NCI-H1436 treated with DMSO at 0.1 percent for 48 hours (cell line): ENCODE data around the gene CSTPP1.
"Not testable (repeated sequence)": the region's sequence is repeated elsewhere in the genome, so short reads cannot be mapped to it uniquely, and the experiment has no call there.

Experiments used
- DNase-seq: peaks from one replicate; lab custom pipeline; 2025; lab: John Stamatoyannopoulos, UW

CSTPP1 gene

GRCh38 chr11:46953093-46953492 lies 16.5 kb downstream of the CSTPP1 start:
- no peak for DNase-seq

DNA sequence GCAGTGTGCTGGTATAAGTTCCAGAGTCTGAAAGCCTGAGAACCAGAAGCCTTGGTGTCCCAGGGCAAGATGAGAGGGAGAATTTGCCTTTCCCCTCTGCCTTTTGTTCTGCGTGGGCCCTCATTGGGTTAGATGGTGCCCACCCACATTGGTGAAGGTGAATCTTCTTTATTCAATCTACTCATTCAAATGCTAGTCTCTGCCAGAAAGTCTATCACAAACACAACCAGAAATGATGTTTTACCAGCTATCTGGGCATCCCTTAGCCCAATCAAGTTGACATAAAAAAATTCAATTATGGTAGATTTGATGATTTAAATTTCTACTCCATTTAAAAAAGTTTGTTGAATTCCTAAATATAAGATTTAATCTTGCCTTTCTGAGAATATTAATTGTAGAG lies 22.2 kb downstream of the CSTPP1 start:
- DNase-seq: no peak

- DNase-seq: no peak
Observed at GRCh38 chr11:46961041-46961440, 24.5 kb downstream of the CSTPP1 start.

- DNase-seq: not testable (repeated sequence)
Observed at GRCh38 chr11:46961886-46962285, 25.3 kb downstream of the CSTPP1 start.

GRCh38 chr11:46963844-46964243 lies 27.3 kb downstream of the CSTPP1 start:
- no peak for DNase-seq

DNA sequence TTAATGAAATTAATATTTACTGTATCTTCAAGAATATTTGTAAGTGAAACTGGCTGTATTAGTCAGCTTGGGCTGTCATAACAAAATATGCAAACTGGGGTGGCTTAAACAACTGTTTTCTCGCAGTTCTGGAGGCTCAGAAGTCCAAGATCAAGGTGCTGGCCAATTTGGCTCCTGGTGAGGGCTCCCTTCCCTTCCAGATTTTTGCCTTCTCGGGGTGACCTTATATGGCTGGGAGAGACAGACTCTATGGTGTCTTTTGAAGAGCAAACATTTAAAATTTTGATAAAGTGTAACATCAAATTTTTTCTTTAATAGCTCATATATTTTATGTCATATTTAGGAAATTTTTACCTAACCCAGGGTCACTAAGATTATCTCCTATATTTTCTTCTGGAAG lies 30.2 kb downstream of the CSTPP1 start:
- no peak for DNase-seq

DNA sequence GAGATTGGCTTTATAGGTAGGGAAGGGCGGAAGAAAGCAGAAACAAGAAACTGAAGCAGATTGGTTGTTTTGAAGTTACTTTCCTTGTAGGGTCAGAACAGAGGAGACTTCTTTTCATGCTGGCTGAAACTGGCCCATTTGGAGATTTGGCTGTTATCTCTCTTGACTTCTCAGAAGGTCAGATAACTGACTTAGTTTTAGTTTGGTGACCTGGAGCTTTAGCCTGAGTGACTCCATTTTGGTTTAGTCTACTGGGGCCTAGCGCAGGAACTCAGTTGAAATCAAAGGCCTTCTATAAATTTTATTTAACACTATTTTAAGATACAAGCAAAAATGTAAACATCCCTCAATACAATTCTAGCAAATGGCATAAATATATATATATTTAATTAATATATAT lies 31.4 kb downstream of the CSTPP1 start:
- no peak for DNase-seq

DNA sequence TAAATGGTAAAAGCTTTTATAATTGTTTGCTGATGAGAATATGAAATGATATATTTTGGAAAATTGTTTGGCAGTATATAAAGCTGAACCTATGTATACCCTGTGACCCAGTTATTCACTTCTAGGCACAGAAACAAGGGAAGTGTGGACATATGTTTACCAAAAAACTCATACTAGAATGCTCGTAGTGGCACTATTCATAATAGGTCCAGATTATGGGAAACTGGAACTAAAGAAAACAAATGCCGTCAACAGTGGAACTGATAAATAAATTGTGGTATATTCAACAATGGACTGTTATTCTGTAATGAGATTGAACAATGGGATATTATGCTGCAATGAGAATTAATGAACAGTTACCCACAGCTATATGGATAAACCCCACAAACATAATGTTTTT lies 32.8 kb downstream of the CSTPP1 start:
- no peak for DNase-seq

DNA sequence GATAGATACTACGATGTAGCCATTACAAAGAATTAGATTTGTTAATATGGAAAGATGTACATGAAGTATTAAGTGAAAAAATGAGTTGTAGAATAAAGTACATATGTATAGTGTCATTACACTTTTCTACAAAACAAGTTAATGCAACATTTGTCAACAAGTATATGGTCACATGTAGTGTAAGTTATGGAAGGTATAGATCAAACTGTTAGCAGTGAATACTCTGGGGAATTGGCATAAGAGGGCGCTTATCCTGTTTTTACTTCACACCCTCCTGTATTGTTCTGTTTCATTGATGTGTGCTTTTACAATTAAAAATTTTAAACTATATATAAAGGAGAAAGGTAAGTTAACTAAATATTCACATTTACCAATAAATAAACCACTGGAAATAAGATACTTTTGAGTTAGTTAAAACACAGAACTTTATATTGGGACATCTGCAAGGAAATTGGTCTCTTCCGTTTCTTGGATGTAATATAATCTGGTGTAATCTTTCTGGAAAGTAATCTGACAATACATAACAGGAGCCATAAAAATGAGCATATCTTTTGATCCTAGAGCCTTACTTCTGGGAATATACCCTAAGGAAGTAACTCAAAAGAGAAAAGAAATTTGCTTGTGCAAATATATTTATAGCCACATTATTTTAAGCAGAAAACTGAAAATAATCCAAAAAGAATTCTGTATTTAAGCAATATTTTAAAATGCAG lies 34.5 kb downstream of the CSTPP1 start:
- DNase-seq: no peak

GRCh38 chr11:46972343-46972742 lies 35.8 kb downstream of the CSTPP1 start:
- DNase-seq: no peak

- no peak for DNase-seq
Observed at GRCh38 chr11:46972821-46973220, 36.3 kb downstream of the CSTPP1 start.

- DNase-seq: no peak
Observed at GRCh38 chr11:46976182-46976854, 39.8 kb downstream of the CSTPP1 start.

- DNase-seq: no peak
Observed at GRCh38 chr11:46977038-46977813, 40.7 kb downstream of the CSTPP1 start.

- DNase-seq: no peak
Observed at GRCh38 chr11:46978005-46978491, 41.5 kb downstream of the CSTPP1 start.

DNA sequence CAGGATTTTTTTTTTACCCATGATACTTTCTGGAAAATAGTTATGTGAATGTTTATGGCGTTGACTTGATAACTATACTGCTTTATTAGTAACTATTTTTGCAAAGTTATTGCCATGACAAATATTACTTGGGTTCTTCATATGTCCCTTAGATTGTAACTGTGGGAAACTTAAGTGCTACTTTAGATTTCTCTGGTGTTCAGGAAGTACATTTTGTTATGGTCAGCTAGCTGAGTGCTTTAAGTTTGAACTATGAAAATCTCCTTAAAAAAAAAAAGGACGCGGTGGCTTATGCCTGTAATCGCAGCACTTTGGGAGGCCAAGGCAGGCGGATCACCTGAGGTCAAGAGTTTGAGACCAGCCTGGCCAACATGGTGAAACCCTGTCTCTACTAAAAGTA lies 42.8 kb downstream of the CSTPP1 start:
- no peak for DNase-seq

GRCh38 chr11:46981436-46981835 lies 44.9 kb downstream of the CSTPP1 start:
- DNase-seq: no peak

DNA sequence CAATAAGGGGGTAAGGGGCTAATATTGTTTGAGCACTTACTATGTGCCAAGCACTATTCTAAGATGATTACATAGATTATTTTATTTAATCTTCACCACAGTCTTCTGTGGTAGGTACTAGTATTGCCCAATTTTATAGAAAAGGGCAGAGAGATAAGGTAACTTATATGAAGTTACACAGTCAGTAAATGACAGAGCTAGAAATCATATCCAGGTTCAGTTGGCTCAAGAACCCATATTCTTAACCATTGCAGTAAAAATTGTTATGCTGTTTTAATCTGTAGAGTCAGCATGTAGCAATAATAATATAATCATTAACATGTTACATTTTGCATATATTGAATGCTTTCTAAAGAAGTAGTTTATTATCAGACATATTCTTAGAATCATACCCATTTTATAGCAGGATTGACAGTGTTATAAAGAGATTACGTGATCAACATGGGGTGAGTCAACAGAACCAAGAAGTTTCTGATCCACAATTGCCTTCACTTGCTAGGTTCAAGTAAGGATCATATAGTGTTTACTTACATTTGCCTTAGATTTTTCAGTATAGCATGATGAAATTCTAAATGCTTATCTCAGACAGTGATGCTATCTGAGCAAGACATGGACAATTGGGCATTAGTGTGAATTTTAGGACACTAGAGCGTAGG lies 46.4 kb downstream of the CSTPP1 start:
- DNase-seq: no peak

DNA sequence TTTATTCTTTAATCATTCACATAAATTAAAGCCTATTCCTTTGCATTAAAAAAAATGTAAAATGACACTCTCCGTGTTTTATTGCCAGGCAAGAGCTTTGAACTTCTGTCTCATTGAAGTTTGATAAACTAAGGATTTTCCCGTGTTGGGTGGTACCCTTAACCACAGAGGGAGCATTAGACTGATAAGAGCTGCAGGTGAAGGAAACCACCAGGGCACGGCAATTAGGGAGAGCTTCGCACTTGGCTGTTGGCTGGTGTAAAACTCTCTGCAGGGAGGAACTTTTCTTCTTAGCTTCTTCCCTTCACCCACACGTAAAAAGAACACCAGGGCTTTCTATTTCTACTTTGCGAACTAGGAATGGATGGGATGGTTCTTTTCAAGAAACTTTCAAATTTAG lies 47.0 kb downstream of the CSTPP1 start:
- no peak for DNase-seq

- DNase-seq: no peak
Observed at GRCh38 chr11:46984548-46984947, 48.0 kb downstream of the CSTPP1 start.

GRCh38 chr11:46984987-46985386 lies 48.4 kb downstream of the CSTPP1 start:
- DNase-seq: no peak

DNA sequence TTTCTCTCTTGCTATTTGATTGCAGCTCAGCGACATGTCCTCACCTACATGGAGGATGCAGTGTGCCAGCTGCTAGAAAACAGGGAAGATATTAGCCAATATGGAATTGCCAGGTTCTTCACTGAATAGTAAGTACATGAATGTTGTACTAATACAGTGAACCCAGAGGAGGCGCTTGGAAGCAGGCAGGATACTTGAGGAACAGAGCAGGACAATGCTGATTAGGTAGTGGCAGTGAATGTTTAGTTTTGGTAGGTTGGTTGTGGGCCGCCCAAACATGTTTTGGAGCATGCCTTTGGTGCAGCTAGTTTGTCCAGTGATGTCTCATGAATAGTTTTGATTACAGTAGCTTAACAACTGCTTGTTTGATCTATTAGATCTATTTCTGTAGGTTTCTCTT lies 50.6 kb downstream of the CSTPP1 start:
- DNase-seq: no peak

GRCh38 chr11:46989810-46990487 lies 53.4 kb downstream of the CSTPP1 start:
- DNase-seq: not testable (repeated sequence)
